A204.1 (cell line): ENCODE results near the gene SCRT2.

Experiments
- FAIRE-seq: peaks from 2 replicates; lab custom pipeline; 2012; peaks lifted over from hg19 to GRCh38; lab: Jason Lieb, UNC

The SCRT2 gene

DNA sequence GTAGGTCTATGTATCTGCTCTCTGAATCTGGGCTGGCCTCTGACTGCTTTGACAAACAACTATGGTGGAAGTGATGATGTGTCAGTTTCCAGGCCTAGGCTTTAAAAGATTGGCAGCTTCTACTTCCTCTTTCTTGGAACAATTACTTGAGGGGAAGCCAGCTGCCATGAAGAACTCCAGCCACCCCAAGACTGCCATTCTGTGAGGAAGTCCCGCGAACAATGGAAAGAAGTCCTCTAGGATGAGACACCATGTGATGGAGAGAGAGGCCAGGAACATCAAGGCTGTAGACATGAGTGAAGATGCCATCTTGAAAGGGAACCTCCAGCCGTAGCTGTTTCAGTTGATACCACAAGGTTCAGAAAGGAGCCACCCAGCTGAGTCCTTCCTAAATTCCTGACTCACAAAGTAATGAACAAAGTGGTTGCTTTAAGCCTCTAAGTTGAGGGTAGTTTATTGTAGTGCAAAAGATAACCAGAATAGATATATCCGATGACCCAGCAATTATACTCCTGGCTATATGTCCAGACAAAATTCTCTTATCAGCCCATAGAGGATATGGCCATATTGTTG lies 50.2 kb downstream of the SCRT2 start:
- no peak for FAIRE-seq

DNA sequence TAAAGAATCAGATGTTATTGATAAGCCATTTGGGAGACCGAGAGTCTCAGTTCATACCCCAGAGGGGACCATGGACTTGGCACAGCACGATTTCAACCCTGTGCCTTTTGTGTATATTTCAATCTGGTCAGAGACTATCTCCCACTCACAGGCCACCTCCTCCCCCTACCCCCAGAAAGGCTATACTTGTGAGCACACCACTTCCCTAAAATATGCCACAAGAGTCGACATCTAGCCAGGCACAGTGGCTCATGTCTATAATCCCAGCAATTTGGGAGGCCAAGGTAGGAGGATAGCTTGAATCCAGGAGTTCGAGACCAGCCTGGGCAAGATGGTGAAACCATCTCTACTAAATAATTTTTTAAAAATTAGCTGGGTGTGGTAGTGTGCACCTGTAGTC lies 51.9 kb downstream of the SCRT2 start:
- FAIRE-seq, result no peak

DNA sequence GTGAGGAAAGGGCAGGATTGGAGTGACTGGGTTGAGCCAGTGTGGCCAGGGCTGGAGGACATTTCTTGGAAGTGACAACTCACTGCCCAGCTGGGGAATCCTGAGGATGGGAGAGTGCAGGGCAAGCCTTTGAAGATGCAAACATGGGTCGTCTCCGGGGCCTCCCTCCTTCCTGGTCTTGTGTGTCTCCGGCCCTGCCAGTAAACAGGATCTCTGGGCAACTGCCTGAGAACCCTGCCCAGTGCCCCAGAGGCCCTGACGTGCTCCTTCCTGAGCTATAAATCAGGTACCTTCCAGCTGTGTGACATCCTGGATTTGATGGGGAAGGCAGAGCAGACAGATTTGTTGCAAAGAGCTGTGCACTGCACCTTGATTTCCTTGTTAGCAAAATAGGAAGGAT lies 52.6 kb downstream of the SCRT2 start:
- FAIRE-seq, result no peak

DNA sequence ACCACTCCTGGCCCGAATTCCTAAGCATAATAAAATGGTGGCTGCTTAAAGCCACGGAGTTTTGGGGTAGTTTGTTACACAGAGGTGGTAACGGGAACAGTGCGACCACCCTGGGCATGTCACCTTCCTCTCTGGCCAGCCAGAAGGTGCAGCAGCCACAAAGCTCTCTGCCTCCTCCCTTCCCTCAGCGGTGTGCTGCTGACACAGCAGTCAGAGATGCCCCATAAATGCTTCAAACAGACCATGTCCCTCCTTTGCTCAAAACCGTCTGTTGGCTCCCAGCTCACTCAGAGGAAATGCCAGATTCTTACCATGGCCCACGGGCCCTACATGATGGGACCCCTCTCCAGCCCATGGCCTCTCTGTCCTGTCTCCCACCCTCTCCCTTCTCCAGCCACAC lies 53.4 kb downstream of the SCRT2 start:
- no peak for FAIRE-seq

DNA sequence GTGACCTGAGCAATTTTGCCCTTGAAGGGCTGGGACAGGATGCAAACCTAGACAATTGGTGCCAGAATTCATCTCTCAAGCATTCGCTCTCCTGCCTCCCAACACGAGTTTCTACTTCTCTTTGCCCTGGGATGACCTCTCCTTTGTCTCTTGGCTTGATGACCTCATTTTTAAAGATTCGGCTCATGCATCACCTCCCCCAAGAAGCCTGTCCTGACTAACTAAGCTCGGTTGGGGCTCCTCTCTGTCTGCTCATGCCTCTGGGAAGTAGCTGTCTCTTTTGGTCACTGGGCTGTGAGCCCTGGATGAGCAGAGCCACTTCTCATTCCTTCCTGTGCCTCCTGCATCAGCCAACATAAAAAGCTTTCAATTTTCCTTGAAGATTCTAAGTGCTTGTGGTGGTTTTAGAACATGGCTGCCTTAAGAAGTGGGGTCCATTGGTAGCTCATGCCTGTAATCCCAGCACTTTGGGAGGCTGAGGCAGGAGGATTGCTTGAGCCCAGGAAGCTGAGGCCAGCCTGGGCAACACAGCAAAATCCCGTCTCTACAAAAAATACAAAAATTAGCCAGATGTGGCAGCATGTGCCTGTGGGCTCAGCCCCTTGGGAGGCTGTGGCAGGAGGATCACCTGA lies 54.4 kb downstream of the SCRT2 start:
- no peak for FAIRE-seq

DNA sequence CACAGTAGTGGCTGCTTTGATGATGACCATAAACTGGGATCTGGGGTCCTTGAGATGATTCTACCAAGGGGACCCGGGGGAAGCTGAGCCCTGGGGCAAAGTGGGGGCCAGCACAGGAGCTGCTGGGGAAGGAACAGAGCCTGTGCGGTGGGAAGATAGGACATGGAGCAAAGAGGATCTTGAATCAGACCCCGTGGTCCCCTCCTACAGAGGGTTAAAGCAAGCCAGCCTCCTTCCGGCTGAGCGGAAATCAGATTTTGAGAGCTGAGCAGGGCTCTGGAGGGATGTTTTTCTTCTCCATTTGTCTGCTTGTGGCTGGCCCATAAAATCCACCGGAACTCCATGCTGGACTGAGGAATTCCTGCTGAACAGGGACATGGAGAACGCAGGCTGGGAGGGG lies 55.4 kb downstream of the SCRT2 start:
- FAIRE-seq, result no peak

DNA sequence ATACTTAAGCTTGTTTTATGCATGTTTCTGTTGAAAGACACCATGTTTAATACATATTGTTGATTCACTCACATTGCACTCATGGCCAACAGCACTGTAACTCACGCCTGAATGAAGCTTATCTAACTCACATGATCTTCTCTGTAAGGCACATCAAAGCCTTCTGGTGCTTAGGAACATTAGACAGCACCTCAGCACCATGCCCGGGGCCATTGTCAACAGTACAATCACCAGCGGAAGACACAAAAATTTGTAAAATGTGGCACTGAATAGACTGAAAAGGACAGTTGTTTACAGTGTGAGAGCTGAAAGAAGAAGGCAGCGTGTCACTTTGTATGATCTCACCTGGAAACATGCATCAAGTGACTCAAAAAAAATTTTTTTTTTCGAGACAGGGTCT lies 56.6 kb downstream of the SCRT2 start:
- FAIRE-seq, result no peak

DNA sequence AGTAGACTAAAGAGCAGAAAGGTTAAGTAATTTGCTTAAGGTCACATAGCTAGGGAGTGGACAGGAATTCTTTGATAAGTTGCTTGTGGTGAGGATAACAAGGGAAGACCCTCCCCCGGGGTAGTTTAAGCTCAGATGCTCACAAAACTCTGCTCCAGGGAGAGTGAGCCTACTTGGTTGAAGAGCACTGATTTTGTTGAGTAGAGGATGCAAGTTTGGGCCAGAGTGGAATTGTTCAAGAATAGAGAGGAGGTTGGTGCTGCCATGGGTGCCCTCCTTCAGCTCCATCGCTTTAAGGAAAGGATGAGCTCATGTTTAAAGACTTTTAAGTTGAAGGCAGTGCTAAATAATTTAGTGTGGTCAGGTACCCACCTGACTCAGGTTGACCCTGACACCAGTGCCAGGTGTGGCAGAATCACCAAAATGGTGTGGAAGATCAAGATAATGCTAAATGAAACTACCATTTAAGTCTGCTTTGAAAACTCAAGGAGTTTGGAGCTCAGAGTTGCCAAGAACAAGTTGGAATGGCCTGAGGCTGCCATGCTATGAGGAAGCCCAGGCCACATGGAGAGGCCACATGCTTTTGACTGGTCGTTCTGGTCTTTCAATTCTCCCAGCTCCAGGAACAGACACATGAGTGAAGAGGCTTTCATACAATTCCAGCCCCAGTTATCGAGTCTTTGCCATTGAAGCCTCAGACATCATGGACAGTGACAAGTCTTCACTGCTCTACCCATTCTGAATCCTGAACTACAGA lies 57.5 kb downstream of the SCRT2 start:
- no peak for FAIRE-seq

DNA sequence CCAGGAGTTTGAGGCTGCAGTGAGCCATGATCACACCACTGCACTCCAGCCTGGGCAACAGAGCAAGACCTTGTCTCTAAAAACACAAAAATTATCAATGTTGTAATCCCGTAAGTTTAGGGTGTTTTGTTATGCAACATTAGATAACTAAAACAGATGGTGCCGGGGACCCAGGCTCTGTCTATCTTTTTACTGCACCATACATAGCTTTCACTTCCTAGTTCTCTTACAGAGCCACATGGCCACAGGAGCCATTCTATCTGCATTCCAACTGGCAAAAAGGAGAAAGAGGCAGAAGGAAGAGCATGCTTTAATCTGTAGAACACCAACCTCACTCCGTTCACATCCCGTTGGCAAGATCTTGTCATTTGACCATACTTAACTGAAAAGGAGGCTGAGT lies 60.1 kb downstream of the SCRT2 start:
- no peak for FAIRE-seq

DNA sequence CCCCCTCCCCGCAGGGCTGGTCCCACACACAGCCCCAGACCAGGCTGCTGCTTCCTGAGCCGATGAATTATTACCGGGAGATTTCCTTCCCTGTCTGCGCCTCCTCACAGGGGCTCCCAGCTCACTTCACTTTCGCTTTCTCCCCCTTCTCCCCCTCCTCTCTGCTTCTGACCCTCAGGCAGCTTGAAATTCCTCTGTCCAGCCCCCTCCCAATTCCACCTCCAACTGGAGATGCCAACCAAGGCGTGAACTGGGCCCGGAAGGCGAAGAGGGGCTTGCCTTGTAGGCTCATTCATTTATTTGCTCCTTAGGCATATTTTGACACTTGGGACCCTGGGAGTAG lies 63.8 kb downstream of the SCRT2 start:
- FAIRE-seq, result no peak
